NCI-H345 treated with DMSO at 0.1 percent for 48 hours (cell line): ENCODE measurements around the gene SP9.

Experiments used
- DNase-seq: peaks from one replicate; lab custom pipeline; 2025; ENCODE audit not compliant: unreplicated experiment; lab: John Stamatoyannopoulos, UW

Gene SP9

DNA sequence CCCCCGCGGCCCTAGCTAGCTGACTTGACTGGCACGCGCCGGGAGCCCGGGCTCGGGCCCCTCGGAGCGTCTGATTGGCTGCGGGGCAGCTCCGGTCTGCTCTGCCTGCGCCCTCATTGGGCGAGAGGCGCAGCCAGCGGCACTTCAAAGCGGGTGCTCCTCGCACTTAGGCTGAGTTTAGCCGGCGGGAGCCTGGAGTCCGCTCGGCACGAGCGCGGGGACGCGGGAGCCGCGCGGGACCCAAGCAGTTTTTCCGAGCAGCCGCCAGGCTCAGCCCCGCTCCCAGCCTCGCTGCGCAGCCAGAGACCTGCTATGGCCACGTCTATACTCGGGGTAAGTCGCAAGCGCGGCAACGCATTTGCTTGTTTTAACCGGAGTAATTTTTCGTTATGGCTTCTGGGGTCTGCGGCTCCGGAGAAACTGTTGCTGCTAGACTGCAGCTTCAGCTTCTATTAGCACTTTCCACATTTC, at the start of gene SP9:
Gene SP9 (plus strand): TSS at position 174 of the 471 bp plus-strand sequence. CDS start 139 bp downstream, at position 313.
- peak; percentile 49 for DNase-seq

DNA sequence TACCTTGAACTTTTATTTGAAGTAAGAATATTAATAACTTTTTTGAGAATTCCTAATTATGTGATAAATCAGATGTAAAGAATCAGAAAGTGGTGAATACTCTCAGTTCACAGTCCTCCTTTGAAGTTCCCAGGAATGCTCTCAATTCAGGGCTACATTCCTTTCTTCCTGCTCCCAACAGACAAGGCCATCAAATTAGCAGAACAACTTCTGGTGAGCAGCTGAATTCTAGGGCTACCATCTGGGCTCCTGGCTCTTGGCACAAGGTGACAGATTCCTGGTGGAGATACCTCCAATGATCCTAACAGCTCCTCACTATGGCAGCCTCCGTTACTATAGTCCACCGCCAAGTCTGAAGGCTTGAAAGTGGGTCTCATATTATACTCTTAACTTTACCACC, 48.6 kb upstream of the SP9 start:
- DNase-seq: no peak

DNA sequence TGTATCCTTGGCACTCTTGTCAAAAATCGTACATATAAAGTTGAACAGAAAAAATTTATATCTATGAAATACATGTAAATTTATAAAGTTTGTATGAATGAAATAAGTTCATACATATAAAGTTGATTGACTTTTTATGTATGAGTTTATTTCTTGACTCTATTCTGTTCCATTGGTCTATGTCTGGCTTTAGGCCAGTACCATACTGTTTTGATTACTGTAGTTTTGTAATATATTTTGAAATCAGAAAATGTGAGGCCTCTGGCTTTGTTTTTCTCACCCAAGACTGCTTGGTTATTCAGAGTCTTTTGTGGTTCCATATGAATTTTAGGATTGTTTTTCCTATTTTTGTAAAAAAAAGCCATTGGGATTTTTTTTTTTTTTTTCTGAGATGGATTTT, 41.8 kb upstream of the SP9 start:
- no peak for DNase-seq

DNA sequence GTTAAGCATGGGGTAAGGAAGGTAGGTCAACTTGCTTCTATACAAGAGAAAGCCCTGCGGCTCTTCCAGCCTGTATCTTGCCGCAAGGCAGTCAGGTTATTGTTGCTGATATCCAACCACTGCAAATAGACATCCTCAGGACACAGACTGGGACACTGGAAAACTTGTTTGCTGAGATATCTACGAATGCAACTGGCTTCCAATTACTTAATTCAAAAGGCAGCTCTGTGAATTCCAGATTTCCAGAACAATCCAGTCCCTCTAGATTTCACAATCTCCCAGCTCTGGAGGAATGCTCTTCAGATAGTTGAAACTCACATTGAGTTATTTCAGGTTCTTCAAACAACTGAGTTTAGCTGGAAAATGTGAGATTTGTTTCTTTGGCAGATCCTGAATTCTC, 34.6 kb upstream of the SP9 start:
- no peak for DNase-seq

GRCh38 chr2:174312581-174313234, 22.0 kb upstream of the SP9 start:
- DNase-seq: no peak

DNA sequence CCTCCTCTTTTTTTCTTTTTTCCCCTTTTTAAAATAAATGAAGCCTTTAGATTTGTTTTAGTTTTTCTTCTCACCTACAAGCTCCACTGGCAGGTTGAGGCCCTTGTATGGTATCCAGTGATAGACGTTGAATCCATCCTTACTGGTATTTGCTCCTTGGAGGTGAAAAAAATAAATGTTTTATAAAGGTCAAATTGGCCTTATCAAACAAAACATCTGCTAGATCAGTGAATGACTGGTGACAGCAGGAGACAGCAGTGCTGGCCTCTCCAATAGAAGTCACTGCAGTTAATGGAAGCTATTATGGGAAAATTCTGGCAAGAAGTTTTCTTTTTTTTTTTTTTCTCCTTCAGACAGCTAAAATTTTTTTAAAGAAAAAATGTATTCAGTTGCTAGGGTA, 12.6 kb upstream of the SP9 start:
- DNase-seq: no peak

GRCh38 chr2:174322746-174323145, 12.0 kb upstream of the SP9 start:
- no peak for DNase-seq

DNA sequence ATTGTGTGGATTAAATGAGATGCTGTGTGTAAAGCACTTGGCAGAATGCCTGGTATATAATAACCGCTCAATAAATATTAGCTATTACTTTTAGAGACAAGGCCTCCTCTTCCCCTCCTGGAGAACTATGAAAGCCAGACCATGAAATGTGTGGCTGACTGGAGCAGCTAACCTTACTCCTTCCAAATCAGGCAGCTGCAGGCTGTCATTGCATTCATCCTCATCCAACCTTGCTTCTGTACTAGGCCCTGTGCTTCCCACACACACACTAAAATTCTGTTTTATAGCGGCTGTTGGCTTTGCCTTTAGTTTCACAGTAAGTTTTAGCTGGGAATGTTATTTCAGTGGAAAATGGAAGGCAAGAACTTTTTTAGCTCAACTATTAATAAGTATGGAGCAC, 10.2 kb upstream of the SP9 start:
- no peak for DNase-seq

DNA sequence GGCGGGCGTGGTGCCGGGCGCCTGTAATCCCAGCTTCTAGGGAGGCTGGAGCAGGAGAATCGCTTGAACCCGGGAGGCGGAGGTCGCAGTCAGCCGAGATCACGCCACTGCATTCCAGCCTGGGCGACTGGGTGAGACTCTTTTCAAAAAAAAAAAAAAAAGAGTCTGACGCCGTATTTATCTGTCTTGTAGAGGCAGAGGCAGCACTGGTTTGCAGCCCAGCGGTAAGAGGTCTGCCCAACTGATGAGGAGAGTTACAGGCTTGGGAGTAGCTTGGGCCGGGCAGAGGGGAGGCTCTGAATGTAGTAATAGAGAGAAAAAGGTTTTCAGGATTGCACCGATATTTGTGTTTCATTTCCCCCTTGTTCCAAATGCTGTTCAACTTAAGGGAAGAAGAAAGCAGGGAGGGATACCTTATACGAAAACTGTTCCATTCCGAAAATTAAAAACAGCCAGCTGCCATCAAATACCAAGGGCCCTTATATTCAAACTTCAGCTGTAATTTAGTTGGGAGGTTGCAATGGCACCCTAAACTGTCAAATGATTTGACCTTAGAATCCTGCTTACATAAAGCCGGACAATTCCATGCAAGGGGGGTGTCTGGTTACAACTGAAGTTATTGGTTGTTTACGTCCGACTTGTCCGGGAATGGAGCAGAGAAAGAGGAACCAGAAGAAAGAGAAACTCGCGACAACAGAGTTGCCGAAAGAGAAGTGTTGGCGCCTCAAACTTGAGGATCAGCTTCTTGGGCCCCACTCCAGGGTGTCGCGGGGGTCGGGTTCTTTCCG, 9.2 kb upstream of the SP9 start:
- DNase-seq: no peak

DNA sequence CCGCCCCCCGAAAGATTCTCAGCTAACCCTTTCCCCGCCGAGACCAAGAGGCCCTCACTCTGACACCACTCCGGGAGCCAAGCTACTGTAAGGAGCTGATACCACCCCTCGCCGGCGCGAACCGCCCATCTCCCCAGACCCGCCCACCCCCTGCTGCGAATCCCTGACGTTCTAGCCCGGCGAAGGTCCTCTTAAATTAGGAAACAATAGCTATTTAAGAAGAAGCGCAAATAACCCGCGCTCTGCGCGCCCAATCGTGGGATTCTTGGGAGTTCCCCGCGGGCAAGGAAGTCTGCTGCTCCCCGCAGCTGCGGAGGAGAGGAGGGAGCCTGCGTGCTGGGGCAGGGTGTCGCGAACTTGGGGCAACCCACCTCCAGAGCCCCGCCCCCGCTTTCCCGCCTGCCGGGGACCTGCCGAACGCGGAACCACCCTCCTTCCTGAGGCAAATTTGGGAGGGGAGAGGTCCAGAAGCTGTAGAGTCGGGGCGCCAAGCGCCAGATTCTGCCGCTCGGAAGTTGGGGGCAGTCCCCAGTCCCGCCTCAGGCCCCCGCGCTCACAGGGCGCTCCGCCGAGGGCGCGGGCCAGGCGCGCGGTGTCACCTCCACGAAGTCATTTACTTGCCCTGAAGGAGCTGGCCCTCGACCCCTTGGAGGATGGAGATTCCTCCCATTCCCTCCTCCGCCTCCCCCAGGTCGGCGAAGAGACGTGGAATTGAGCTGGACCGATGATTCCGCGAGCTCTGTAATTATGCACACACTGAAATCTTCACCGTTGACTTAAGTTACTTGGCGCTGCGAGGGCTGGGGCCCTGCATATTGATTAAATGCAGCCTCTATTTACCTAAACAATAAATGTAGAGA, 8.4 kb upstream of the SP9 start:
- no peak for DNase-seq

DNA sequence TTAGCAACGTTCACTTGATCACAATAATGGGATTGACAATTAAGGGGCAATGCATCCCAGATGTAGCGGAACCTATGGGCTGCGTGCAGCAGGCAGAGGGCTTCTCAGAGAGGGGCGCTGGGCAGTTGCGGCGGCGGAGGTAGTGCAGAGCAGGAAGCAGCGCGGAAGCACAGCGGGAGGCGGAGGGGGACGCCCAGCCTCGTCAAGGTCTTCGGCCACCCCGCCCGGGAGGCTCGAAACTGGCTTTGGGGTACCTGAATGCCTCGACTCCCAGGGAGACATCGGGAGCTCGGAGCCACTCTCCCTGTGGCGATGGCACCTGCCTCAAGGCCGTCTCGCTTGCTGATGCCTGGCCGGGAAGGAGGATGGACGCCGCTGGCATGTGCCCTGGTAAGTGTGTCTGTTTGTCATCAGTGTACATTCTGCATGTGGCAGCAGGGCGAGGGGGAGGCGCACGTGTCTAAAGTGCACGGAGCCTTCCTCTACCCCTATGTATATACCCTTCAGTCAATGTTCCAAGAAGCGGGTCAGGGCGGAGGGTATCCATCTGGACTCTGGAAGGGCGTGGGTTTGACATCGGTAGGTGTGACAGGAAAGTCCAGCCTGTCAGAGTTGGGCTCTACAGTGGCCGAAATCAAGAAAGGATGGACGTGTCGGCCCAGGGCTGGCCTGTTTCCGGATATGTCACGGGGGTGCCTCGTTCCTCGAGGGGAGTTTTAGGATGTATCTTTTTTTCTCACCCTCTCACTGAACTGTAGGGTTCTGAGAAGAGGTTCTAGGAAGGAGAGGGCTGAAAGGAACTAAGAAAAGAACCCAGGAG, 7.5 kb upstream of the SP9 start:
- no peak for DNase-seq

DNA sequence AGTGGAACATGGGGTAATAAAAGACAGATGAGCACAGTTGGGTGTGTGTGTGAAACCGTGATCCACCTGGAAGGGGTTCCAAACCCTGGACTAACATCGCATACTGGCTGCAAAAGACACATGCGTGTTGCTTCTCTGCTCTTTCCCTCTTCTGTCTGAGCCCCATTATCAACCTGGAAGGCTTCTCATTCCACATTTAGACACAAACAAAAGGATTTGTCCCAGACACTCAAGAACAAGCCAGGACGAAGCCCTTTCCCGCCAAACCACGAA, 7.0 kb upstream of the SP9 start:
- DNase-seq: no peak

DNA sequence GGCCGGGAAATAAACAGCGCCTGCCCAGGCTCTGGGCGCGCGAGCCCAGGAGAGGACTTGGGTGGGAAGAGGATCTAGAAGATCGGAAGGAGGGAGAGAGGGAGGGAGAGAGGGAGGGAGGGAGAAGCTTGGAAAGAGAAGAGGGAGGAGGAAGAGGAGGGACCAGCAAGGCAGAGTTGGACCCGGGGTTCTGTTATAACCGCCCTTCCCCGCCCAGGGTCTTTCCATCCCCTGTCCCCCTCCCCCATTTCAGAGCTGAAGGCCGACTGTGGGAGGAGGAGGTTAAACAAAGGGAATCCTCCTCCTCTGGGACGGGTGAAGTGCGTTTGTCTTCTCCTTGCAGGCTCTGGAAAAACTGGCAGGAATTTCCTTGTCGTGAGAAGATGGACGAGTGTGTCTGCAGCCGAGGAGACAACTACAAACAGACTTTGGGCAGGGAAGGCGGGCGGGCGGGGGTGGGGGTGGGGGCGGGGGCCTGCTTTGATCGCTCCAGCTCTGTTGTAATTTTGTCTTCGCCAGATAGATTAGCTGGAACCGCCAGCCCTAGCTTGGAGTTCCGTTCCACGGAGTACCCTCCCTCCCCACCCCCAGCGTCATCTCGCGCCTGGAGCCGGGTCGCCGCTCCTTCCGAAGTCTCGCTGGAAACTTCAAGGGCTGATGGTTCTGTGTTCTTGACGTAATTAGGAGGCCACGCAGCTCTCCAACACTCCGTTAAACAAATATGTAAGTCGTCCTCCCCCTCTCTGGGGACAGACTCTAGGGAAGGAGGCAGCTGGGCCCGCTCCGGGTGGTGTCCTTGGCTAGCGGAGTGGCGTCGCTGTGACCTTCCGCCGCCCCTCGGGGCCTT, 6.4 kb upstream of the SP9 start:
- no peak for DNase-seq

DNA sequence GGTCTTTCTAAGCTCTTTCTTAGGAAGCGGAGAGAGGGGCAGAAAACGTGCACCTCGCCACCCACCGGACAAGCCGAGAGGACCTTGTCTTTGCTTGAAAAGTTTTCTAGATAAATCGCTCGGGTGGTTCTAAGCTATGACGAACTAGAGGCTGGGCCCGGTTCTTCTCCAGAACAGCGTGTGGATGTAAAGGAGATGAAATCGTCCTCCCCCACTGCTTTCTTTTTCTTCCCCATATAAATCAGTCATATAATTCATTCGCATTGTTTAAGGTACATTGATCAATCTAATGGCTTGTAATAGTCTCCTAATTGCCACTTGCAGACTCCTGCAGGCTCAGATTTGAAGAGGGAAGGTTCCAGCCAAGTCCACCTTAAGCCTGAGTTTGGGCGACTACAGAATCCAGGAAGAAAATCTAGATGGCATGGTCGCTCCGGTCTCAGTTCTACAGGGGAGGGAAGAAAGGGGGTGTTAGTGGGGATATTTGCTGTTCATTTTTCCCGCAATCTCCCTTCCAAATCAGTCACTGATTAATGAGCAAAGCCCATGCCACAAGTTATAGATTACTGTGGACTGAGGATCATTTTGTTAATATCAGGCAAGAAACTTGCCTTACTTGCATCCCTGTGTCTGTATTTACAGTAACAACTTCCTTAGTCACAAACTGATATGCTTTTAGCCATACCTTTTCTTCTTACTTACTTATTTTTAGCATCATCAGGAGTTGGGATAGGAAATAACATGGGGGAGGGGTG, 5.6 kb upstream of the SP9 start:
- DNase-seq: no peak

- no peak for DNase-seq
These were observed 3.7 kb upstream of the SP9 start for GRCh38 chr2:174330945-174331594.

DNA sequence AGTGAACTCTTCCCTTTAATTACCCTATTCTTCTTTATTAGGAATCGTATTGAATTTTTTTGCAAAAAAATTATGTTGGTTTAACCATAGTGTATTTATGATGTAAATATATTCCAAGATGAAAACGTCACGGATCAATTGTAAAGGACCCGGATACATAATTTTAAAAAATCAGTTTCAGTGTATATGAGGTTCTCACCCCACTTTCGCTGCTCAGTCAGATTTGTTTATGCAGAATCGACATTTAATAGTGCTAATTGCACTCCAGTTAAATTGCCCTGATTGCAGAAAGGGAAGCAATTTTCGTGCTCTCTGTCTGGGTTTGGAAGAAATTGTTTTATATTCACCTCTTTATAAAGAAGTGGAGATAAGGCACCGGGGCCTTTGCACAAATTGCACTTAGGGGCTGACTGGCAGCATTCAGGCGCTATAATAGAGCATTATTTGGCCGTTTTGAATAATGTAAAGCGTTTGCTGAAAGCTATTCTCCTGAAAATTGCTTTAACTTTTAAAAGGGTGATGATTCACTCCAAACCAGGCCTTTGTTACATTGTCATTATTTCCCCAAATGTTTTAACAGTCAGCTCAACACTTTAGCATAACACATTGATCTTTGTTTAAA, 3.0 kb upstream of the SP9 start:
- no peak for DNase-seq

- no peak for DNase-seq
These were observed 2.4 kb upstream of the SP9 start for GRCh38 chr2:174332217-174332963.

DNA sequence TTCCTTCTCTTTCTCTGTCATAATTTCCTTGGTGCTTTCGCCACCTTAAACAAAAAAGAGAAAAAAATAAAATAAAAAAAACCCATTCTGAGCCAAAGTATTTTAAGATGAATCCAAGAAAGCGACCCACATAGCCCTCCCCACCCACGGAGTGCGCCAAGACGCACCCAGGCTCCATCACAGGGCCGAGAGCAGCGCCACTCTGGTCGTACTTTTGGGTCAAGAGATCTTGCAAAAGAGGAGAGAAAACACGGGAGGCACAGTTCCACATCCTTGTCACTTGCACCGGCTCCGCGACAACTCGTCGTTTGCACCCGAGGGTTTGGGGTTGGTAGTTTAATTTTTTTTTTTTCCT, 1.8 kb upstream of the SP9 start:
- no peak for DNase-seq
